MV-4-11 (cell line): Measurements from ENCODE around the gene RPL9.
A peak's percentile ranks its signal among the peaks of the same experiment; 100 is the strongest.
"Not testable (repeated sequence)": the region's sequence is repeated elsewhere in the genome, so short reads cannot be mapped to it uniquely, and the experiment has no call there.

Source experiments
- DNase-seq: peaks from one replicate; lab custom pipeline; 2025; lab: John Stamatoyannopoulos, UW

Gene RPL9

DNA sequence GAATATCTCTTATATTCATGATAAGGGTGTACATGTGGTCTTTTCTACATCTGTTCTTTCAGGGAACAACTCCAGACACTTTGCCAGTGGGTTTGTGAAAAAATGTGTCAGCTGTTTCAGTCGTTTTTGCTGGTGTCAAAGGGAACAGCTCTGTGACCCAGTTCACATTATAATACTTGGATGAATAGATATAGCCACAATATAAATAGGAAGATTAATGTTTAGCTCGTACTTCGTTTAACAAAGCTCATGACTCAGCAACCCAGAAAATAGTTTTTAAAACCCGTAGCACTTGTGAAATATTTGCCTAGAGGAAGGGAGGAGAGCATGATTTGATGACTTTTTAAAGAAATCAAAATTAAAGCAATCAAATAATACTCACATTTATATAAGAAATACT, 8.0 kb upstream of the RPL9 start:
- no peak for DNase-seq

DNA sequence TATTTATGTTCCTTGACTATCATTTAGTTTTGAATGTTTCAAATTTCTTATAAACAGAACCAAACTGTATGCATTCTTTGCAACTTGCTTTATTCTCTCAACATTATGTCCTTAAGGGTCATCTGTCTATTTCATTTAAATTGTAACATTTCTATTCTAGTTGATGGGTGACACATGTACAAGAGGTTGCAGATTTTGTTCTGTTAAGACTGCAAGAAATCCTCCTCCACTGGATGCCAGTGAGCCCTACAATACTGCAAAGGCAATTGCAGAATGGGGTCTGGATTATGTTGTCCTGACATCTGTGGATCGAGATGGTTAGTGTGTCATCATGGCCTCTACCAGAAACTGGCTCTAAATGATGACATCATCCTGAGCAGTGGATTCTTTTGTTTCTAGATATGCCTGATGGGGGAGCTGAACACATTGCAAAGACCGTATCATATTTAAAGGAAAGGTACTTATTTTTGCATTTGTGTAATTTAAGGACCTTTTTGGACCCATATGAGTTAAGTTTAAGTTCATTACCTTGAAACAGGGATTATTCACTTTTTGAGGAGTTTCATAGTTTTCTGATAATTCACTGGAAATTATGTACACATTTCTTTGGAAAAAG, 6.3 kb upstream of the RPL9 start:
- DNase-seq: peak; percentile 84

DNA sequence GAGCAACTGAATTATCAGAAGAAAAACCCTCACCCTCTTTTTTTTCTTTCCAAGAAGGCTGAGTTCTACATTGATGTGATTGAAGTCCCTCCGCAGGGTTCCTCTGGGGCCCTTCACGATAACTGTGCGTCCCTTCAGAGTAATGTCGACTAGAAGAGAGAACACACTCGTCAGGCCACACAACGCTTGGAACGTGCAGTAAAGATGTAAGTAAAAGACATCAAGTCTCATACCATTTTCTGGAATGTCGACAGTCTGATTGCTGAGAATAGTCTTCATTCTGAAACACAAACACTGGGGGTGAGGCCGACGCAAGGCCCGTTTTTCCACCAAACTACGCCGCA, 589 bp downstream of the RPL9 start:
- DNase-seq: not testable (repeated sequence)

DNA sequence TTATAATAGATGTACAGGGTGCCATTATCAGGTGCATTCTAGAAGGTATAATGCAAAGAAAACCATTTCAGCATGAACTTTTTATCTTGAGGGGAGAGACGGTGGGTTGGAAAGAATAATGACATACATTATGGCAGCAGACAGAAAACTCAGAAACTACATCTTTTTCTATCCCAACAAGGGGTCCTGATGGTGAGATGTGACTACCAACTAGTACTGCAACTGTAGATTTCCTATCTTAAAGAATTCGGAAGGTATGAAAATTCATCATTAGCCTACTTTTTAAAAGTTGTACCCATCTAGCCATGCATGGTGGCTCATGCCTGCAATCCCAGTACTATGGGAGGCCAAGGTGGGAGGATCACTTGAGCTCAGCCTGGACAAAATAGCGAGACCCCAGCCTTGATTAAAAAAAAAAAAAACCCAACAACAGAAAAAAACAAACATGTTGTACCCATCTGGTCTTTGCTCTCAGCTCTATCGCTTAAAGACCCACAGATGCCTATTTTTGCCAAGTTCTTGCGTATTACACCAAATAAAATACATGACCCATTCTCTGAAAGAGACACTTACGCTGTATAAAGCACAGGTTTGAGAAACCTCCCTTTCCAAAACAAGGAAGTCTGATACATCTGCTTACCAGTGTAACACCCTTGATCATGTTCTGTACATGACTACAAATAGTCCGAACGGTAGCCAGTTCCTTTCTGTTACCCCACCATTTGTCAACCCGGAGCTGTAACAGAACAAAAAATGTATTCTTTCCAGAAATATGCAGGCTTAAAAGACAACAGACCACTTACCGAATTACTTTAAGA, 1.6 kb downstream of the RPL9 start:
- peak; percentile 17 for DNase-seq

DNA sequence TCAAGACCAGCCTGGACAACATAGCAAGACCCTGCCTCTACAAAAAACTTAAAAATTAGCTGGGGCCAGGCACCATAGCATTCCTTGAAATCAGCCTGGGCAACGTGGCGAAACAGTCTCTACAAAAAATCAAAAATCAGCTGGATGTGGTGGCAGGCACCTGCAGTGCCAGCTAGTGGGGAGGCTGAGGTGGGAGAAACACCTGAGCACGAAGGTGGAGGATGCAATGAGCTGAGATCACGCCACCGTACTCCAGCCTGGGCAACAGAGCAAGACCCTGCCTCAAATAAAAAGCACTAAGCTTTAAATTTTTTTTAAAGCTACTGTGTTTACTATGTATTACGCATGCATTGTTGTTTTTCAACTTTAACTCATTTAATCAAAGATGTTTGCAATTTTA, 3.2 kb downstream of the RPL9 start:
- no peak for DNase-seq

DNA sequence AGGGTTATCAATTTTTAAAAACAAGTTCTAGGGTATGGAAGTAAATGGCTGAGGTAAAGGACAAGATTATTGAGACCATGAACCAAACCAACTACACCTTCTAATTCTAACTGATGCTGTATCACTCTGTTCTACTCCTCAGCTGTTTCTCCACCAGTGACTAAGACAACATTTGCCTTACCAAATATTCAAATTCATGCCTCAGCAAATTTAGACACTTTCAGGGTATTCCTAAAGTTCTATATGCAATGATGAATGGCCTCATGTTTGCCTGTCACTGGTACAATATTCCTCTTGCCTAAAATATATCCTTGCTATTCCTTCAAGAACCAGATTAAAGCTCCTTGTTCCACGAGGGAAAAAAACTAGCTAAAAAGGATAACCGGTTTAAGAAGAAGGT, 5.0 kb downstream of the RPL9 start:
- DNase-seq: no peak

DNA sequence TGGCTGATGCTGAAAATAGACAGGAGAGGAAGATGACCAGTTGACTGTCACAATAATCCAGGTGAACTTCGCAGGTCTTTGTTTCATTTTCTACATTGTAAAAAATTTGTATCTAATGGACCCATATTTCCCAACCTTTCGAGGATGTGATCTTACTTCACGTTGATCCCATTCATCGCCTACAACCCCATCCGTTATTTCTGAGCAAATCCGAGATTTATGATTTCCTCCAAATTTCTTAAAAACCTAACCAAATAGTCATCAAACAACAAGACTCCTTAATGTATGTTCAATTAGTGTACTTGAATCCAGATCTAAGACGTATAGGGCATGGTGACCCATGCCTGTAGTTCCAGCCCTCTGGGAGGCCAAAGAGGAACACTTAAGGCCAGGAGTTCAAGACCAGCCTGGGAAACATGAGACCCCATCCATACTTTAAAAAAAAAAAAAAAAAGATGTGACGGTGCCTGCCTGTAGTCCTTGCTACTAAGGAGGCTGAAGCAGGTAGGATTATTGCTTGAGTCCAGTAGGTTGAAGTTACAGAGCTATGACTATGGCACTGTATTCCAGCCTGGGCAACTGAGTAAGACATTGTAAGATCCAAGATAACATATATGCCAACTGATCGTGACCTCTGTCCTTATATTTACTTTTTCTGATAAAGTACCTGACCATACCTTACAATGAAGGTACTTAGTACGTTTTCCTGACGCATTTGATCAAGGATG, 5.7 kb downstream of the RPL9 start:
- no peak for DNase-seq

DNA sequence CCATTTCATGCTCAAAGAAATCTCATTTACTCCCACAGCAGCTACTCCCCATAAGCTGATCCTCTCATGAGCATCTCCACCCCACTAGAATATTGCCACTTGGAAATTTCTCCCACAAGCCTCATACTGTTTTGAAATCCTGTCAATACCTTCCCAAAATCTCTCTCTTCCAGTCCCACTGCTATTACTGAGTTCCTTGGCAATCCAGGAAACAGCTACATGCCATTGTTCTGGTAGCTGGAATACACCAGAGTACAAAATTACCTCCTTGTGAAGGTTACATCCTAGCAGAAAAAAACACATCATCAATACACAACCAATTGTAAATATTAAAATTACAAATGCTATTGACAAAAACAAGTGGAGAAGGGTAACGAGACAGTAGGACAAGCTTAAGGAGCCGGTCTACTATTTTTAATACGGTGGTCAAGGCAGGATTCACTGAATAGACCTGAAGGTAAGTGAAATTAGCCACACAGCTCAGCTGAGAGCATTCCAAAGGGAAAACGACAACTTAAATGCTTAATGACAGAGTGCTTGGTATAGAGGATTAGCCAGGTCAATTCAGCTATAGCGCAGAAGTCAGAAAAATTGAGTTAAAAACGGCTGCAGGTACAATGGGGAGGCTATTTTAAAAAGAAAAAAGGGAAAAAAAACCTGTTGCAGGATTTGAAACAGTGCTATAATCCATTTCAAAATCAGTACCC, 6.4 kb downstream of the RPL9 start:
- DNase-seq: no peak

DNA sequence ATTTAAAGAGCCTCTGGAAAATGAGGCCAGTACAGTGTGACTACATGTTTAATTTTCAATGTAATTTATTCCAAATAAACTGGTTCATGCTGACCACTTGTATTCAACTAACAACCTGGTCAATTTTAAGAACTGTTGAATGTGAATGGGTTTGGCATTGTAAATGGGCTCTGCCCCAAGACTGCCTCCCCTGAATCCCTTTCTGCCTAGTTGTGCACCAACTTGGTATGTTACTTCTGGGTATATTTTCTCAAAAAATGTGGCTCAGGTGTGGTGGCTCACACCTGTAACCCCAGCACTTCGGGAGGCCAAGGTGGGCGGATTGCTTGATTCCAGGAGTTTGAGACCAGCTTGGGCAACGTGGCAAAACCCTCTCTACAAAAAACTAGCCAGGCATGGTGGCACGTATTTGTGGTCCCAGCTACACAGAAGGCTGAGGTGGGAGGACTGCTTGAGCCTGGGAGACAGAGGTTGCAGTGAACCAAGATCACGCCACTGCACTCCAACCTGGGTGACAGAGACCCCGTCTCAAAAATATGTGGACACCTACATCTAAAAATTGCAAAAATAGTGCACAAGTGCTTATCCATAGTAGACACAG, 7.2 kb downstream of the RPL9 start:
- no peak for DNase-seq

DNA sequence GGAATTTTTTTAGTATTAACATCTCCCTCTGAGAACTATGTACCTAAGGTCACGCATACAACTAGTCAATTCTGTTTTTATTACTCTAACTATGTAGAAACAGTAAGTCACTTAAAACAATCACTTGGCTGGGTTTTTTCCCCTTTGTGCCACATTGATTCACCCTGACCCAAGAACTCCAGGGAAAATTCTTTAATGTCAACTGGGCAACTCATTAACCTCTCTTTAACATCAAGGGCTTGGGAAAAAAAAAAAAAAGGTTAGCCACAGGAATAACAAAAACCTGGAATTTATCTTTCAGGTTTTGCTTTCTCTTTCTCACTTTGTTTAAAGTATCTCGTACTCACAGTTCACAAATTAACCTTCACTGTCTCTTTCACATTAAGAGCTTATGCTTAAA, 8.1 kb downstream of the RPL9 start:
- DNase-seq: no peak

DNA sequence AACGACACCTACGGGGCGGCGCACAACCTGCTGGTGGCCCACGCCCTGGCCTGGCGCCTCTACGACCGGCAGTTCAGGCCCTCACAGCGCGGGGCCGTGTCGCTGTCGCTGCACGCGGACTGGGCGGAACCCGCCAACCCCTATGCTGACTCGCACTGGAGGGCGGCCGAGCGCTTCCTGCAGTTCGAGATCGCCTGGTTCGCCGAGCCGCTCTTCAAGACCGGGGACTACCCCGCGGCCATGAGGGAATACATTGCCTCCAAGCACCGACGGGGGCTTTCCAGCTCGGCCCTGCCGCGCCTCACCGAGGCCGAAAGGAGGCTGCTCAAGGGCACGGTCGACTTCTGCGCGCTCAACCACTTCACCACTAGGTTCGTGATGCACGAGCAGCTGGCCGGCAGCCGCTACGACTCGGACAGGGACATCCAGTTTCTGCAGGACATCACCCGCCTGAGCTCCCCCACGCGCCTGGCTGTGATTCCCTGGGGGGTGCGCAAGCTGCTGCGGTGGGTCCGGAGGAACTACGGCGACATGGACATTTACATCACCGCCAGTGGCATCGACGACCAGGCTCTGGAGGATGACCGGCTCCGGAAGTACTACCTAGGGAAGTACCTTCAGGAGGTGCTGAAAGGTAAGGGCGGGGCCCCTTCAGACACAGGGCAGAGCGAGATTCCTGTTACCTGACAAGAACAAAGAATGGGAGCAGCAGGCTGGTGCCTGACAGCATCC, 11.7 kb downstream of the RPL9 start:
- no peak for DNase-seq

DNA sequence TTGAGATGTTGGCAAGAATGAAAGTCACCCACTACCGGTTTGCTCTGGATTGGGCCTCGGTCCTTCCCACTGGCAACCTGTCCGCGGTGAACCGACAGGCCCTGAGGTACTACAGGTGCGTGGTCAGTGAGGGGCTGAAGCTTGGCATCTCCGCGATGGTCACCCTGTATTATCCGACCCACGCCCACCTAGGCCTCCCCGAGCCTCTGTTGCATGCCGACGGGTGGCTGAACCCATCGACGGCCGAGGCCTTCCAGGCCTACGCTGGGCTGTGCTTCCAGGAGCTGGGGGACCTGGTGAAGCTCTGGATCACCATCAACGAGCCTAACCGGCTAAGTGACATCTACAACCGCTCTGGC, 12.3 kb downstream of the RPL9 start:
- DNase-seq: no peak

DNA sequence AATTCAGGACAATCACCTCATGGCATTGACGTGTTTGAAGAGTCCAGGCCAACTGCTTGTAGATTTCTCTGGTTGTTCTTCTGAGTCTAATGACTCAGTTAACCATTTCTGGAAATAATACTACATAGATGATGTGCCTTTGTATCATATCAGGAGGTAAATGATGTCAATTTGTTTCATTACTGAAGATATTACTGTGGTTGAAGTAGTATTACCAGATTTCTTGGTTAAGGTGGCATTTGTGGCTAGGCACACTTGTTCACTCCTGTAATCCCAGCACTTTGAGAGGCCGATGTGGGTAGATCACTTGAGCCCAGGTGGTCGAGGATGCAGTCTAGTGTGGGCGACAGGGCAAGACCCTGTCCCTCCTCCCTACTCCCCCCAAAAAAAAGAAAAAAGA, 15.7 kb downstream of the RPL9 start:
- DNase-seq: no peak

DNA sequence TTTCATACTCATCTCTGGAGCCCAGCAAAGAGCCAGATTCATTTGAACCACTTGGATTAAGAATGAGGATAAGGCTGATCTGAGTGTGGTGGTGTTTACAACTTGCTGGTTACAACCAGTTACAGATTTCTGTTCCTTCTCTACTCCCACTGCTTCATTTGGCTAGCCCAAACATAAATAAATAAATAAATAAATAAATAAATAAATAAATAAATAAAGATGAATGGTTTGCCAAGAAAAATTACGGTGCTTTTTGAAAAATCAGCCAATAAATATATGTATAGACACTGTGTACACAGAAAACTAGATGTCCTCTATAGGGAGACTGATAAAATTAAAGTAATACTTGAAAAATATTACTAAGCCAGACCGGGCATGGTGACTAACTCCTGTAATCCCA, 17.1 kb downstream of the RPL9 start:
- DNase-seq: no peak

DNA sequence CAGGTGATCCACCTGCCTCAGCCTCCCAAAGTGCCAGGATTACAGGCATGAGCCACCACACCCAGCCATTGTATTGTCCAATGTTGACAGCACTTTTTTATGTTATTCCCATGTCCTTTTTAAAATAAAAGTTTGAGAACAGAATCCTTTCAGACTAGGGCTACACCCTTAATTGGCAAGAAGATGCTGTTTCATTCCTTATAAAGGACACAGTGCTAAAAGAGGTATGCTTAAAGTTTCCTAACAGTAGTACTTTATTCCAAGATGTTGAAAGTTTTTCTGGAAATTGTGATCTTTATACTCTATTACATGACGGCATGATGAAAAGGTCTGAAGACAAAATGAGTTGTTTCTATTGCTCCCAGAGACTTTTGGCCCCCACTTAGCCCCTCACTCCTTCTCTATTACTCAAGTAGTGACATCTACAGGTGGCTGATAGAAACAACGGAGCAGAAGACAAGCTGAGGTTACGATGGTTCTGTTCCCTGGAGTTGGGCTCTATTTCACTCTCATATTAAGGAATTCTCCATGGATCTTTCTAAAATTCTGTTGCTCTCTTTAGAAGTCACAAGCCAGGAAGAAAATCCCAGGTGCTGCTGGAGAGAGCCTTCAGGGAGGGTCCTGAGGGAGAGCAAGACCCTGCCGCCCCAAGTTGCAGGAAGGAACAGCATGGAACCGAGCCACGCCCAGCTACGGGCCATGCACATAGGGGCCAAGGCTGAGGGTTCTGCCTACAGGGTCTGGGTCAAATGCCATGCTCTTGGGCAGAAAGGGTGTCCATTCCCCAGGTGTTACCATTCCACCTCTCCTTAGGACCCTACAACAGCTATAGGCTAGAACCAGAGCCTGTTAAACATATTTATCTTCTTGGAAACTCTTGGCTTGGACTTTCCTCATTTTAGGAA, 22.8 kb downstream of the RPL9 start:
- no peak for DNase-seq

DNA sequence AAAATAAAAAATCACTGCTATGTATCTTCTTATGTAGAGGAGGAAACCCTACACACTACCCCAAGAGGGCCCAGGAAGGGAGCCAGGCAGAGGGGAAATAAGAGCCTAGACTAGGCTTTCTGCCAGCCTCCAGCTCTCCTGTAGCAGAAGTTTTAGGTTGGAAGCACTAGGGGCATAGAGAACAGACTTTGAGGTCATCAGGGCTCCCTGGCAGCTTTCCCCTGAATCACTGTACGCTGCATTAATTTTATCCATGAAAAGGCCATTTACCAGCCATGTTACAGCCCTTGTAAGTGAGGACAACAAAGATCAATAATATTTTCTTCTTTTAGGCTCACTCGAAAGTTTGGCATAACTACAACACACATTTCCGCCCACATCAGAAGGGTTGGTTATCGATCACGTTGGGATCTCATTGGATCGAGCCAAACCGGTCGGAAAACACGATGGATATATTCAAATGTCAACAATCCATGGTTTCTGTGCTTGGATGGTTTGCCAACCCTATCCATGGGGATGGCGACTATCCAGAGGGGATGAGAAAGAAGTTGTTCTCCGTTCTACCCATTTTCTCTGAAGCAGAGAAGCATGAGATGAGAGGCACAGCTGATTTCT, 24.7 kb downstream of the RPL9 start:
- DNase-seq: no peak

DNA sequence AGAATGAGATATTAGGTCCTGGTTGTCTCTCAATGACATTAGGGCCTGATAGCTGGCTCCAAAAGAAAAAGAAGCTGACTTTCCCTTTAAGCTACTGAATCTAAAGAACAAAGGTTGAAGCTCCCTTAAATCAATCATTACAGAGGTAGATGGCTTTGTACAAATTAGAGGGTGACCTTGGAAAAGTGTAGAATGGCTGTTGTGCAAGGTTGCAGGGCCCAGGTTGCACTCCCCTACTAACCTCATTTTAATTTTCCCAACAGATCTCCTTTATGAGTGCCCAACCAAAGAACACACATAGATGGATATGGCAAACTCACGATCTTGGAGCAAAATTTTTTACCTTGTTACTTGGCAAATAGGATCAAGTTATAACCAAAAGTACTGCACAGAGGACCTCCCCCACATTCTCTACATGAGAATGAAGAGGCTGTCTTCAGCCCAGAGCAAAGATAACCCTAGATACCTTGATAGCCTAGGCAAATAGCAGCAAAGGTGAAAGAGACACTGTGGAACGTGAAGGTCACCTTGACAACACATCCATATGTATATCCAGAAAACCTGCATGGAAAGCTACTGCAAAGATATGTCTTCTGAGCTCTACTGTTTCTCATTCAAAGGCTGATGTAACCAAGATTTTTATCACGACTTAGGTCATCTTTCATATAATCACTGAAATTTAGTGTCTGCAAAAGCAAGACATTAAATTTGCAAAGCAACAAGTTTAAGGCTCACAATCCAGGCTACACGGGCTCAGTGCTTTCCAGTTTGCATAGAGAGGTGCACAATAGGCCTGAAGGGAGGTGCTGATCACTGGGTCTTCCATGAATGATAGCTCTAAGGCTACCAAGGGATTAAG, 29.0 kb downstream of the RPL9 start:
- no peak for DNase-seq

DNA sequence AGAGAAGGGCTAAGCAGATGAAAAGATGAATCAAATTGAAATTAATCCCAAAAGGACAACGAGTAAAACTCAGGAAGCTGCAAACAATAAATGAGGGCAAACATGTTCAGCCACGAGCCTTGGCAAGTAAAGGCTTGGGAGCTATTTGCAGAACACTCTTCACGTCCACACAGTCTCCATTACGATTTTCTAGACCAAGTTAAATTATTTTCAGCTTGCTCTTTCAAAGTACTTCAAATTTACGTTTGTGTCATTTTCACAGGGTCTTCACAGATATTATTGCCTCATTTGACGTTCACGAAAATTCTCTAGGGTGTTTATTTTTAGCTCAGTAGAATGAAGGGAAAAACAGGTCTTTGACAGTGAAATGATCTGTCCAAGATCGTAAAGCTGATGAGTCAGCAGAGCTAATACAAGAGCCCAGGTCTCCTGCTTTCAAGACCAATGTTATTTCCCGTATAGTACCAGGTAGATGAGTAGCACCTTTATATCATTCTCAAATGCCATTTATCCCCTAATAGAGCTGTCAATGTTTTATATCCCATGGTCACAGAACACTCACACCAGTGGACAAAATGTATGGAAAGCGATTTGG, 31.1 kb downstream of the RPL9 start:
- no peak for DNase-seq

DNA sequence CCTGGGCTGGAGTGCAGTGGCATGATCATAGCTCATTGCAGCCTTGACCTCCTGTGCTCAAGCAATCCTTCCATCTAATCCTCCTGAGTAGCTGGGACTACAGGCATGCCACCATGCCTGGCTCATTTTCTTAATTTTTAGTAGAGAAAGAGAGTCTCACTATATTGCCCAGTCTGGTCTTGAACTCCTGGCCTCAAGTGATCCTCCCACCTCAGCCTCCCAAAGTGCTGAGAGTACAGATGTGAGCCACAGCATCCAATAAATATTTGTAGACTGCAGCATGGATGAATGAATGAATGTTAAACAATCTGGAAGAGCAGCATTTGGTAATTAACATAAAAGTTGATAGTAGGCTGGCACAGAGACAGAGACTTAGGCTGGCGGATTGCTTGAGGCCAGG, 32.0 kb downstream of the RPL9 start:
- DNase-seq: no peak
